Colon (tissue), 2 donors: ENCODE results near the gene TMC3.
"Not testable (repeated sequence)": the region's sequence is repeated elsewhere in the genome, so short reads cannot be mapped to it uniquely, and the experiment has no call there.

Experiments
- FAIRE-seq: peaks from 2 replicates; lab custom pipeline; 2012; peaks lifted over from hg19 to GRCh38; lab: Jason Lieb, UNC
- donor health status: control.
- donor health status: control.

TMC3 gene

GRCh38 chr15:81373775-81374395, at the start of gene TMC3:
Gene TMC3 (minus strand): TSS chr15:81374213. CDS start chr15:81374077, 136 bp downstream.
- FAIRE-seq: no peak

GRCh38 chr15:81421461-81421860, 47.4 kb upstream of the TMC3 start:
- no peak for FAIRE-seq

DNA sequence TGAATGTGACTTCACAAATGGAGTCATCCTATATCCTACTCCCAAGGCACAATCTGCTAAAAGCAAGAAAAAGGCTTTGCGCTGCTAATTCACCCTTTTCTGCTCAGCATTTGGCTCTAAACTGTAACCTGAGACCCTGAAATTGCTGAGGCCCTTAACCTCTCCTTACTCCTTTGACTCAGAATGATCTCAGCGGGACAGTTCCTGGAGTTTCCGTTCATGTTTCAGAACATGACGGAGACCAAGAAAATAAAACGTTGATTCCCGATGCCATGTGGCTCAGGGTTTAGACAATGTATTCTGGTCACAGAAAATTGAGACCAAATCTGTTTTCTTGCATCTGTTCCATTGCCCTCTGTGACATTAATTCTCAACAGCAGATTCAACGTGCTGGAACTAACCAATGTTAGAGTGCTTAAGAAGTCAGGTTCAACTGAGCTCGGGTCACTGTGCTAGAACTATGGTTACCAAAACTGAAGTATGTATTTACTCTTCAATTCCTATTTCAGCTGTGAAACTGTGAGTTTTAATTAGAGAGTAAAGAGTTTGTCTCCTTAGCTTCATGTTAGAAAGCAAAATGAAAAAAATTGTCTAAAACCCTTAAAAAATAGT, 45.4 kb upstream of the TMC3 start:
- FAIRE-seq: no peak

- no peak for FAIRE-seq
Measured at GRCh38 chr15:81418891-81419290, 44.9 kb upstream of the TMC3 start.

DNA sequence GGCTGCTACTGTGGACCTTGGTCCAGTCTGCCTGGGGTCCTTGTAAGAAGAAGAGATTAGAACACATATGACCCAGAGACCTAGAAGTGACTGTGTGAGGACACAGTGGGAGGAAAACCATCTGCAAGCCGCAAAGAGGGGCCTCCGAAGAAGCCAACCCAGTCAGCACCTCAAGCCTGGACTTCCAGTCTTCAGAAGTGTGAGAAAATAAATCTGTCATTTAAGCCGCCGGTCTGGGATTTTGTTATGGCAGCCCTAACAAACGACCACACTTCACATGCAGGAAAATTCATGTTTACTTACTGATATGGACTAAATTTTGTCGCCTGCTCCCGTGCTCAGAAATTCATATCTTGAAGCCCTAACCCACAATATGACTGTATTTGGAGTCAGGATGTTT, 44.4 kb upstream of the TMC3 start:
- FAIRE-seq: no peak

GRCh38 chr15:81414274-81414968, 40.4 kb upstream of the TMC3 start:
- not testable (repeated sequence) for FAIRE-seq

- no peak for FAIRE-seq
Measured at GRCh38 chr15:81413851-81414250, 39.8 kb upstream of the TMC3 start.

GRCh38 chr15:81411969-81412633, 38.1 kb upstream of the TMC3 start:
- no peak for FAIRE-seq

DNA sequence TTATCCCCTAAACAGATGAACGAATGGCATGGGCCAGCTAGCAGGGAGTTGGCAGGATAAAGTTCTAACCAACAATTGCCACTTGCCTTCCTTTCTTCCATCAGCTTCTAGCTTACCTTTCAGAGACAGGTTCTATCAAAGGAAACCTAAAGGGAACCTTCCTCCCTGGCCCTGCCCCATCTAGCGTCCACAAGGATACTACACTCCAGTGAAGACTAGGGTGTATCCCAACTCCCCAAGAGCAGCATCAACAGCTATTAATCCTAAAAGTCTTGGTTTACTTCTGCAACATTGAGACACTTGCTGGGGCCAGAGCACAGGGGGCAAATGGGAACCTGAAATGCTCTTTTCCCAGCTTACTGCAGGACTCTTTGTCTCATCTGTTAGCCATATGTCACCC, 37.0 kb upstream of the TMC3 start:
- no peak for FAIRE-seq

DNA sequence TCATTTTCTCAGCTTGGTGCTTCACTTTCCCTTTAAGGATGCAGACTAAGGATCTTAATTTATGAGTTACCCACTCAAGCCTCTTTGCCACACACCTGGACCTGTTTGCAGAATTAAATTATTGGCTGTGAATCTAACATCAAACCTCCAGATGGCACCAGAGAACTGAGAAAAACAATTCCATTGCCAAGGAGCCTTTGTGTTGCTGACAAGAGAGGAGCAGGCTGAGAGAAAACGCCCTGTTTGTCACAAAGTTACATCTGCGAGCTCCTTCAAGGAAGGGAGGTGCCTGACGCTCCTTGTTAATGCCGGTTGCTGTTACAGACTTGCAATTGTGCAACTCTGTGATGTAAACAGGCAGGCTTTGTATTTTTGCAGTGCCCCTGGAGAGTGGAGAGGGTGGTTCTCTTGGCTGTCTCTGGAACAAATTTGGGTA, 36.3 kb upstream of the TMC3 start:
- no peak for FAIRE-seq

- no peak for FAIRE-seq
Measured at GRCh38 chr15:81407718-81408117, 33.7 kb upstream of the TMC3 start.

GRCh38 chr15:81407176-81407575, 33.2 kb upstream of the TMC3 start:
- no peak for FAIRE-seq

DNA sequence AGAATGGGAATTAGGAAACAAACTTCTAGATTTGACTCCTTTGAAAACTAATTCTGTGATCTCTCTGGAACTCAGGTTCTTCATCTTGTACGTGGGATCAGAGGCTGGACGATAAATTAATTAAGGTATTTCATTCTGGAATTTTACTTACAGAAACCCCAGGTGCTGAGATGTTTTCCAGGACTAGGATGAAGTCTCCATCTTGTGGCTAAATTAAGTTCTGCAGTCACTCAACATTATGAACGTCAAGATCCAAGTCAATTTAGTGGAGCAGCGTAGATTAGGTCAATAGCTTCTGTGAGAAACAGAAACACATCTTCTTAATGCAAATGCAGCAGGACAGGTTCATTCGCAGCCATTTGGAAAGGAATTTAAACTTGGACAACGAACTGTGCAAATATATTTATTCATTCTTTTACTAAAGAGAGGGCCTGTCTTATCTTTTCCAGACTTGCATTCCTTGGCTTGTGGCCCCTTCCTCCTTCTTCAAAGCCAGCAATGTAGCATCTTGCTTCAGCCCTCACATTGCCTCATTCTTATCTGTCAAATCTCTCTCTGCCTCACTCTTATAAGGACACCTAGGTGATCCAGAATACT, 26.7 kb upstream of the TMC3 start:
- peak; percentile 61 for FAIRE-seq

- FAIRE-seq: no peak
Measured at GRCh38 chr15:81398910-81399551, 25.0 kb upstream of the TMC3 start.

DNA sequence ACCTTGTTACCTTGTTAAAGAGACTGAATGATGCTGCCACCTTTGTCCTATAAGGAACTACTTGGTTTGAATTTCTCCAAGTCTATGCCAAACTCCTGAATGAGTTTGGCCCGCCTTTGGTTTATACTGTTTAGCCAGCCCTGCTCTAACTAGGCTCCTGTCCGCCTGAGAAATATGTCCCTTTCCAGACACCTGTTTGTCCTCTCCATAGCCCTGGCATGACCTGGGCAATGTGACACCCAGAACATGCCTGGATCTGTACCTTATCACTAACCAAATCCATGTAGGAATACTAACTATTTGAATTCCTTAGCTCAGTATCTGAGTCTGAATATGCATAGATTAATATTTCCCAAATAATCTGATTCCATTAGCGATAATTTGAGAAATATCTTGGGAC, 24.4 kb upstream of the TMC3 start:
- no peak for FAIRE-seq

DNA sequence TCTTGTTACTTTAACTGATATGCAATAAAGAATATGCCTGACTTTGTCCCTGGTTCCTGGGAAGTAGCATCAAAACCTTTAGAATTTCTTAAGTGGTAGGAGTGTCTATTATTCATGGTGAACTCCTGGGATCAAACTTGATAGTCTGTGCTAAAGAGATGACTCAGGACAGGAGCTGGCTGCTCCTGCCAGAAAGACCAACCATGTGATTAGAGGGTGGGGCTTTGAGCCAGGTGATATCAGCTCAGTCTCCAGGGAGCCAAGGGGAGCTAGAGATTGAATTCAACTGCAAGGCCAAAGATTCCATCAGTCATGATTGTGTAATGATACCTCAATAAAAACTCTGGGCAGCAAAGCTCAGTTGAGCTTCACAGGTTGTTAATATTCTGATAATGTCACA, 20.6 kb upstream of the TMC3 start:
- no peak for FAIRE-seq

GRCh38 chr15:81391657-81392056, 17.6 kb upstream of the TMC3 start:
- no peak for FAIRE-seq

GRCh38 chr15:81388436-81388770, 14.4 kb upstream of the TMC3 start:
- no peak for FAIRE-seq

DNA sequence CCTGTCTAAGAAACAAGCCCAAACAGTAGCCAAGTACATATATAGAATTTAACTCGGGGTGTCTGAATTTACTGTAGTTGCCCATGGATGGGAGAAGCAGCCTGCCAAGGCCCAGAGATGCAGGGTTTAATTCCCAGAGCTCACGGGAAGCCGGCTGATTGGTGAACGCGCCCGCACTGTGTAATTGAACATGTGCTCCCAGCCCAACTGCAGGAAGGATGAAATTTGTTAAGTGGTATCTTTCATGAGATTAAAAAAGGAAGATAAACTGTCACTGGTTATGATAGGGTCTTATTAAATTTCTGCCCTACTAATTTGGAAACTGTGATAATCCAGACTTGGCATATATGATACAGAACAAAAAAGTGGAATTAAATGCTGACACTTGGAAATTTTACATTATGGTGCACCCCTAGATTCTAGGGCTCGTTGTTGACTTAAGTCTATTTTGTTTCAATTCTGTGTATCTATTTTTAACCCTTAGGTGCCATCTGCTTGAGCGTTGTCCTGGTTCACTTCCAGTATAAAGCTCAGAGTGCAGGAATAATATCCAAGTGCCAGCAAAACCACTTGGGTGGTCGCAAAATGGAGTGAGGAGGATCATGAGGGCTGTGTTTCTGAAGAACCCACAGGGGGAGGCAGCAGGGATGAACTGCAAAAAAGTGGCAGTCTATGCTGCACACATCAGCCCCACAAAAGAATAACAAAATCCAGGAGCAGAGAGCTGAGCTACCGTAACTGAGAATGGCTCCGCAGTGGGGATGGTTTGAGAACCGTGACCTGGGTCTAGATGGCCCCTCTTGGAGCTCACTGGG, 13.8 kb upstream of the TMC3 start:
- FAIRE-seq: no peak

- FAIRE-seq: peak; percentile 14
Measured at GRCh38 chr15:81386947-81387346, 12.9 kb upstream of the TMC3 start.

GRCh38 chr15:81385721-81386076, 11.7 kb upstream of the TMC3 start:
- FAIRE-seq: no peak
